Adipocyte (in vitro differentiated cells): ENCODE data around the gene ENDOD1.
A peak's percentile ranks its signal among the peaks of the same experiment; 100 is the strongest.

Experiments used
- DNase-seq: peaks from one replicate; pipeline ENCODE4 v3.0.0-alpha.2; 2015; ENCODE audit warnings: low read depth
- H3K27me3 ChIP-seq: replicated peaks from 2 replicates; pipeline ENCODE4 v1.7.0; 2013; ENCODE audit warnings: mild to moderate bottlenecking, low read length, moderate library complexity; ENCODE audit not compliant: control insufficient read depth, insufficient read depth
- H3K36me3 ChIP-seq: 2 replicates; pipeline ENCODE4 v1.7.0; 2013; ENCODE audit warnings: low read length, mild to moderate bottlenecking, moderate library complexity; ENCODE audit not compliant: control insufficient read depth, insufficient read depth, severe bottlenecking
- H3K4me1 ChIP-seq: 2 replicates; pipeline ENCODE4 v1.7.0; 2013; ENCODE audit warnings: mild to moderate bottlenecking, low read length, moderate library complexity; ENCODE audit not compliant: control insufficient read depth, insufficient read depth
- H3K4me3 ChIP-seq: 2 replicates; pipeline ENCODE4 v1.7.0; 2013; ENCODE audit warnings: mild to moderate bottlenecking, low read length, moderate library complexity
- H3K9ac ChIP-seq: 2 replicates; pipeline ENCODE4 v1.7.0; 2013; ENCODE audit warnings: mild to moderate bottlenecking, low read length, moderate library complexity
- H3K9me3 ChIP-seq: 2 replicates; pipeline ENCODE4 v1.7.0; 2013; ENCODE audit warnings: mild to moderate bottlenecking, low read length, moderate library complexity; ENCODE audit not compliant: control insufficient read depth

Gene ENDOD1

DNA sequence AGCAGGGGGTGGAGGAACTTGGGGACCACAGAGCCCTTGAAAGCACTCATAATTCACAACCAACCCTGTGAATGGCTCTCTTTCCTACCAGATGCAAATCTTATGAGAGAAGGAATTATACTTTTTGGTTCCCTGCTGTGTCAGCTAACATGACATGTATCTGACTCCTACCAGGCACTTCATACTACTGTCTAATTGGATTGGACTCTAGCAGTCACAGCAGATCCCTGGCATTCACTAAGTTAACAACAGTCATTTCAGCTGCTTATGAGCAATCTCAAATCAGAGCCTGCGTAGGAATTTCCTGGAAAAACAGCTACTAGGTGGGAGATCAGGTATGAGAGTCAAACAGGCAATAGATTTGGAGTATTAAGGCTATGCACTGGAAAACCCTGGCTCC is 11.1 kb upstream of the ENDOD1 start:
- H3K36me3 ChIP-seq, result no peaks in the 10 kb centered on the region
- H3K4me1 ChIP-seq, result peaks cover 38% of the 10 kb centered on the region
- DNase-seq, result no peak
- H3K4me3 ChIP-seq, result no peak overlapping the region
- H3K27me3 ChIP-seq, result no peaks in the 10 kb centered on the region
- no peaks in the 10 kb centered on the region for H3K9me3 ChIP-seq
- H3K9ac ChIP-seq, result no peak overlapping the region

DNA sequence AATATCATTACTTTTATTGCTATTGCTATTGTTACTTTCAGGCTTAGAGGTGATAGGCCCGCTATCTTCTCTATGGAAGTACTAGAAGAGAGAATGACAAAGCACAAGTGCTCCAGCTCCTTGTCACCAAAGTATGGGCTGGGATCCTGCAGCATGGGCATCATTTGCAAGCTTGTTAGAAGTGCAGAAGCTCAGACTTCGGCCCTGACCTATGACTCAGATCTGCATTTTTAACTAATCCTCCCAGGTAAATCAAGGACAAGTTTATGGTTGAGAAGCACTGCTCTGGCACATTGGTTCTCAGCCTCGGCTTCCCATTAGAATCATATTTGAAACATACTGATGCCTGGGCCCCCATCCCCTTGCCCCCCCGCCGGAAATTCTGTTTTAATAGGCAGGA is 8.6 kb upstream of the ENDOD1 start:
- Histone ChIP-seq H3K9ac (no peak overlapping the region), H3K4me3 (no peak overlapping the region), H3K9me3 (no peaks in the 10 kb centered on the region), H3K27me3 (no peaks in the 10 kb centered on the region), H3K36me3 (no peaks in the 10 kb centered on the region), H3K4me1 (peaks cover 20% of the 10 kb centered on the region)
- DNase-seq, result no peak

DNA sequence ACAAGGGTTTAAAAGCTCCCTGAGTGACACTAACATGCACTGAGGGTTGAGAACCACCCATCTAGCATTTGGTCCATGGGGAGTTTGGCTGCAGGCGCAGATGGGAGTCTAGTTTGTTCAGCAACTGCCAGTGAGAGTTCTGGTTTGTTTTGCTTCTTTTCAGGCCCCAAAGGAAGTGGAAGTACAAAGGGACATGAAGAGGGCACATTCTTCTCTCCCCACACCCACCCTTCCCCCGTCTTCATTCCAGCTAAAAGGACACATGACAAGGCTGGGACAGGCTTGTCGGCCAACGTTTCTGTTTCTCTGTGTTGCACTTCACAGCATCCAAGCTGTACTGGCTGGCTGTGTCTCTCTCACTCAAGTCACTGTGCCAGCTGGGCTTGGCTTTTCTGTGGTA is 8.2 kb upstream of the ENDOD1 start:
- DNase-seq, result peak; percentile 45
- Histone ChIP-seq H3K9ac (no peak overlapping the region), H3K9me3 (no peaks in the 10 kb centered on the region), H3K4me3 (no peak overlapping the region), H3K36me3 (no peaks in the 10 kb centered on the region), H3K4me1 (peaks cover 16% of the 10 kb centered on the region), H3K27me3 (no peaks in the 10 kb centered on the region)

DNA sequence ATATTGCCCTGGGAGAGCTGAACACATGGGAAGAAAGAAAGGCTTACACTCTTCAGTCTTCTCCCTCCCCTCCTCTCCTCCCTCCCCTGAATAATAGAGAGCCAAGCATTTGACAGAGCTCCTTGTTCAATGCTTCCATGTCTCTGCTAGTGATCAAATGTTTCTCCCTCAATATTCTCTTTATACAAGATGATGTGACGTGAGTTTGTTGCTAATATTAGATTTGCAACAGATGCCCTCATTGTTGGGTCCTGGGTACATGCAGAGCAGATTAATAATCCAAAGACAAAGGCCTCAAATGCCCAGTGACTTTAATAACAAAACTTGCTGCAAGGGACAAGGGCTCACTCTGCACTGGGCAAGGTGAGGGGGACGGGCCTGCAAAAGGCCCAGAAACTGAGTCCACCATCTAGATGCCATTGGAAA is 7.1 kb upstream of the ENDOD1 start:
- Histone ChIP-seq H3K9ac (no peak overlapping the region), H3K36me3 (no peaks in the 10 kb centered on the region), H3K27me3 (no peaks in the 10 kb centered on the region), H3K4me3 (no peak overlapping the region), H3K9me3 (no peaks in the 10 kb centered on the region), H3K4me1 (peaks cover 8% of the 10 kb centered on the region)
- DNase-seq, result no peak

DNA sequence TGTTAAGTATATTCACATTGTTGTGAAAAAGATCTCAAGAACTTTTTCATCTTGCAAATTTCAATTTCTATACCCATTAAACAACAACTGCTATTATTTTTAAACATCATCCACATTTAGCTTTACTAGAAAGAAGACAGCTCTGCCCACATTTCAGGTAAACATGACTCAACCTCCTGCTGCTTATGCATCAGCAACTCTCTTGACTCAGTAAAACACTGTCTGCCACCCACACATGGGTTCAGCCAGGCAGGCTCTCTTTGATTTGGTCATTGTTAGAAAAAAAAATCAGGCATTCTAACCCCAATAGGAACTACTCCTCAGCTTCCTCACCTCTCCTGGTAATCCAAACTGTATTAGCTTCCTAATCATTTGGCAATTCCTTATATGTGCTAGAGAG is 5.1 kb upstream of the ENDOD1 start:
- DNase-seq, result peak; percentile 44
- H3K4me1 ChIP-seq, result peaks cover 5% of the 10 kb centered on the region
- H3K9me3 ChIP-seq, result no peaks in the 10 kb centered on the region
- H3K4me3 ChIP-seq, result no peak overlapping the region
- no peak overlapping the region for H3K9ac ChIP-seq
- no peaks in the 10 kb centered on the region for H3K36me3 ChIP-seq
- no peaks in the 10 kb centered on the region for H3K27me3 ChIP-seq

DNA sequence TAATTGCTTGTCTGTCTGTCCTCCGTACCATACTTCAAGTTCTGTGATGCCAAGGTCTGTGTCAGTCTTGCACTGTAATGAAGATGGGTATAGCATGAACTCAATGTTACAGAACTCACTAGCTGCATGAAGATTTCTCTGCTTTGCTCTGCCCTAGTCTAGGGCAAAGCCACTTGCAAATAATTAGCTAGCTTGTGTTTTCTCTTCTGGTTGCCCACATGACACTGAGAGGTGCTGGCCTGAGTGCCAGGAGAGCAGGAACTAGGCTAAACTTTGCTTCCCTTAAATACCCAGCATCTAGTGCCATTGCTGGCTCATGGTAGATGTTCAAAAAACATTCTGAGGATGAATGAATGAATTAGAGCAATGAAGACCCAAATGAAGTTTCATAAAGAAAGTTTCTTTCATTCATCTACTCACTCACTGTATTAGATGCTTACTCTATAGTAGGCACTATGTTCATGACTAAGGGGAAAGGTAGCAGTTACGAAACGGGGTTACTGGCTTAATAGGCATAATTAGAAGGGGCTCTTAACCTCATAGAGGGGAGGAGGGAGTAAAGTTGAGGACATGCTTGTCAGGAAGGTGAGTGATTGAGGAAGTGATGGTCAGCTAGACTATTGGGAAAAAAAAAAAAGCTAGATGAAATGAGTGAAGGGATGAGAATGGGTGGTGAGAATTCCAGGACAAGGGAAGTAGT is 4.4 kb upstream of the ENDOD1 start:
- Histone ChIP-seq H3K36me3 (no peaks in the 10 kb centered on the region), H3K27me3 (no peaks in the 10 kb centered on the region), H3K9ac (no peak overlapping the region), H3K9me3 (no peaks in the 10 kb centered on the region), H3K4me3 (no peak overlapping the region), H3K4me1 (peaks cover 5% of the 10 kb centered on the region)
- no peak for DNase-seq

DNA sequence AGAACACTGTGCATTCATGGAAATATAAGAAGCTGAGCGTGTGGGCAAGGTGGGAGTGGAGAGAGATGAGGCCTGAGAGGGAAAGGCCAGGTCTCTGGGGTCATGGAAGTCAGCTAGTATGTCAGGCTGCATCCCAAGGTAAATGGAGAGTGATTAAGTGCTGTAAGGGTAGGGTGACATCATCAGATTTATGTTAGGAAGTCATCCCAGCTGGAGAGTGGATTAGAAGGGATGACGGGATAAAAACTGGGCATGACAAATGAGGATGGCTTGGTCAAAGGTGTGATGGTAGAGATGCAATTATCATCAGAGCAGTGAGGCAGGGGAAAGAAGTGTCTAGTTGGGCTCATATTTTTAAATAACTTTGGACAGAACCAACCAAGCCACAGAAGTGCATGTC is 3.5 kb upstream of the ENDOD1 start:
- Histone ChIP-seq H3K4me1 (peaks cover 14% of the 10 kb centered on the region), H3K4me3 (no peak overlapping the region), H3K27me3 (no peaks in the 10 kb centered on the region), H3K9me3 (no peaks in the 10 kb centered on the region), H3K9ac (no peak overlapping the region), H3K36me3 (no peaks in the 10 kb centered on the region)
- no peak for DNase-seq

DNA sequence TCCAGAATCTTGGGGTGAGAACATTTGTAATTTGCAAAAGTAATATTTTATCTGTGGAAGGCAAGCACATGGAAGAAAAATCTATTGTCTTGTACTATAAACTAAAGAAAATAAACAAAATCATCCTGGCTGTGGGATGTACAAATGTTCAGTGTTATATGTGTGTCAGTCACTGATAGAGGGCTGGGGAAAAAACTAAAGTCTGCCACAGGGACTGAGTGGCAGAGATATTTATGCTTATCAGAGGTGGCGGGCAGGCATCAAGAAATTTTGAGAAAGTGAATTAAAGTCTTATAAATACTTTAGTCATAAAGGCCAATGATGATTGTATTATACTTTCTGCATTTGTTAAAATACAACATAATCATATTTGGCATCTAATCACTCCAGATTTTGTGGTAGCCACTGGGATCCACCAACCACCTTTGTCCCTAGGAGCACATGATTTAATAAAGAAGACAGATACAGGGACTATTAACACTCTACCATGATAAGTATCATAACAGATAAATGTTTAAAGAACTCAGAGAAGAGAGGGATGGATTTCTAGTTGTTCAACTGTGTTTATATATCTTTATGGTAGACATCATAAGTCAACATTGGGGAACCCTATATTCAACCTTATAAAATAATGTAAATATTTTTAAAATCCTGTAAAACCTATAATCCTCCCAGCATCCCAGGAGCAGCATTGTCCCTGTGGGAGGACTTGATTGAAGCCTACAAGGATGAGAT is 2.6 kb upstream of the ENDOD1 start:
- no peaks in the 10 kb centered on the region for H3K36me3 ChIP-seq
- no peak for DNase-seq
- H3K4me3 ChIP-seq, result no peak overlapping the region
- H3K9me3 ChIP-seq, result no peaks in the 10 kb centered on the region
- H3K27me3 ChIP-seq, result no peaks in the 10 kb centered on the region
- H3K9ac ChIP-seq, result no peak overlapping the region
- peaks cover 14% of the 10 kb centered on the region for H3K4me1 ChIP-seq

DNA sequence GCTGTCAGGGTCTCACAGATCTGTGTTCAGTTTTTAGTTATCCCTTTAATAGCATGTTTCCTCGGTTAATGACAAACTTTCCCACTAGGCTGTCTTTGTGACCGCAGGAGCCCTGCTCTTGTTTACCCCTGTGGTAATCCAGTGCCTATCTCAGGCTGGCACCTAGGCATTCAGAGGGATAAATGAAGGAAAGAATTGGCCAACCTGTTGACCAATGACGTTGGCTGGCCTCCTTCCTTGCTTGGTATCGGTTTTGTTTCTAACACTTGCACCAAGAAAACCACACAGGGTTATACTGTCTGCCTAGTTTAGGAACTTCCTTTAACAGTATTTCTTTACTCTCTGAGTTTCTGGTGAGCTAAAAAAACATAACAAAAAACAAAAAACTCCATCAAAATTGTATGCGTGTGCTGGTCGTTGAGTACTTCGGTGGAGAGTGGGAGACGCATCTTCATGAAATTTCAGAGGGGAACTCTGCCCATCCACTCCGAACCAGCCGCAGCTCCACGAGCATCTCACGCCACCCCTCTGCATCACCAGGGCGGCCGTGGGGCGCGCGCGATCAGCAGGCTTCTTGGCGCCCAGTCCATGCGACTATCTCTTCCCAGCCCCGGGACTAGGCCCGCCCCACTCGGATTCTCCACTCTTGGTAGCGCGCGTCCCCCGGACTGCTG is 563 bp upstream of the ENDOD1 start:
- Histone ChIP-seq H3K27me3 (no peaks in the 10 kb centered on the region), H3K36me3 (no peaks in the 10 kb centered on the region), H3K4me3 (peak overlapping the region; percentile 87), H3K4me1 (peaks cover 33% of the 10 kb centered on the region), H3K9ac (peak overlapping the region; percentile 90), H3K9me3 (no peaks in the 10 kb centered on the region)
- no peak for DNase-seq

DNA sequence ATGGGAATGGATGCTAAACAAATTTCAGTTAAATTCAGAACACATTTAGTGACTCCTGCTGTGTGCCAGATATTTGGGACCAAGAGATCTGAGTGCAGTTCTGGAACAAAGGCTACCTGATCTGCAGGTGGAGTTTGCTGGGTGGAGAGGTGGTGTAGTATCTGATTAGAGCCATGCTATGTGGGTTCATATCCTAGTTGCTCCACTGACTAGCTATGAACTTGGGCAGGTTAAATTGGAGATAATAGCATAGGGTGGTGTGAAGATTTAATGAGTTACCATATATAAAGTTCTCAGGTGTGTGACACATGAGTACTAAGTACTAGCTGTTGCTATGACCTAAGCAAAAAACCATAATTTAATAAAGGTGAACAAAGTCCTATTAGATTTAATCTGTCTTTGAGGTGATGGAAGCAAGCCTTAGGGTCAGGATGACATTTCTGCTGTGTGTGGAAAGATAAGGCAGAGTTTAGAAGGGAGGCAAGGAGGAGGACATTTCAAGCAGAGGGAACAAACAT is 2.1 kb downstream of the ENDOD1 start:
- no peak for DNase-seq
- H3K4me1 ChIP-seq, result peaks cover 58% of the 10 kb centered on the region
- H3K9ac ChIP-seq, result no peak overlapping the region
- H3K9me3 ChIP-seq, result no peaks in the 10 kb centered on the region
- H3K27me3 ChIP-seq, result no peaks in the 10 kb centered on the region
- no peak overlapping the region for H3K4me3 ChIP-seq
- H3K36me3 ChIP-seq, result no peaks in the 10 kb centered on the region

DNA sequence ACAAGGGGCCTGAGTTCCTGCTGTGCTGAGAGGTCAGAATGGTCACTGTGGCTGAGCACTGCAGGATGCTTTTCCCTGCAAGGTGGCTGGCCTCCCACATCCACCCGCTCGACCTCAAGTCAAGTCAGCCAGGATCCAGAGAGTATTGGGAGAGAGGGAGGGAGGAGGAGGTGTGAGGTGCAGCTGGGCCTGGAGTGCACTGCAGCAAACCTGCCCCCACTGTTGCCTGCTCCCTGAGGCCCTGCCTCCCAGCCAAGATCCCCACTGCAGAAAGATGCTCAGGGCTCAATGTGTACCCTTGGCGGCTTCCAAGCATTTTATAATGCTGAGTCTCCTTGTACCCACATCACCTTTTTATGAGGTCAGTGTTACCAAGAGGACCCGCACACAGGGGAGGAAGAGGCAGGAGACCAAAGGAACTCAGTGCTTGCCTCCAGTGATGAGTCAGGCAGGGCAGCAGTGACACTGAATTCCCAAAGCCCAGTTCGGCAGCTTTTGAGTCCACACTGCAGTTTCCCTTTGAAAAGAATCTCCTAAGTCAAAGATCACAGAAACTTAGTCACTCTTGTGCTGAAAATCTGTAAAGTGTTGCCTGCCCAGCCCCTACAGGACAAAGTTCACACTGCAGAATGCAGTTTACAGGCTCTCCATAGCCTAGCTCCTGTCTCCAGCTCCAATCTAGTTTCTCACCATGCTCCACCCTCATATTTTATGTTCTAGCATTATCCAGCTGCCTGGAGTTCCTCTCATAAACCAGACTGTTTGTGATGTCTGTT is 3.1 kb downstream of the ENDOD1 start:
- DNase-seq, result peak; percentile 63
- H3K4me3 ChIP-seq, result peak overlapping the region; percentile 25
- no peaks in the 10 kb centered on the region for H3K27me3 ChIP-seq
- H3K36me3 ChIP-seq, result no peaks in the 10 kb centered on the region
- H3K9me3 ChIP-seq, result no peaks in the 10 kb centered on the region
- H3K4me1 ChIP-seq, result peaks cover 62% of the 10 kb centered on the region
- no peak overlapping the region for H3K9ac ChIP-seq
